H1 (cell line): ENCODE measurements around the gene TECRL. TPM values are rescaled to one million over a fixed set of nuclear protein-coding genes. Genes with fewer than 3 reads are reported as not detected.

Experiments used
- CTCF ChIA-PET: fragments of 300-600 bp; sonication (Branson Sonifier 250); formaldehyde crosslinking; loops from one replicate; lab custom pipeline; 2021; ENCODE audit not compliant: partially characterized antibody; lab: Charles Lee
- POLR2A ChIA-PET: fragments of 300-600 bp; sonication (Branson Sonifier 250); formaldehyde crosslinking; loops from one replicate; lab custom pipeline; 2021; ENCODE audit warnings: inconsistent platforms; ENCODE audit not compliant: partially characterized antibody; lab: Charles Lee
- DNase-seq, 2 experiments: peaks; one replicate each; pipeline versions ENCODE4 v3.0.0 to v3.0.0-alpha.2; 2010 to 2022; ENCODE audit warnings: low spot score in 2 of 2, low read depth in 1 of 2, mixed read lengths in 1 of 2
- FAIRE-seq: peaks from 2 replicates; lab custom pipeline; 2011; peaks lifted over from hg19 to GRCh38; lab: Jason Lieb, UNC
- H2AFZ ChIP-seq: 2 replicates; pipeline ENCODE4 v1.8.1; 2012; ENCODE audit warnings: low read length, inconsistent platforms
- H2AK5ac ChIP-seq: 2 replicates; pipeline ENCODE4 v1.6.1; 2013; ENCODE audit warnings: low read depth, low read length
- H2BK120ac ChIP-seq: replicated peaks from 2 replicates; pipeline ENCODE3; 2013; ENCODE audit warnings: low read depth, low read length, inconsistent platforms
- H2BK12ac ChIP-seq: 2 replicates; pipeline ENCODE4 v1.6.1; 2013; ENCODE audit warnings: low read depth, low read length
- H2BK15ac ChIP-seq: 2 replicates; pipeline ENCODE4 v1.6.1; 2013; ENCODE audit warnings: low read length
- H2BK20ac ChIP-seq: 2 replicates; pipeline ENCODE4 v1.6.1; 2013; ENCODE audit warnings: low read length
- H2BK5ac ChIP-seq: 2 replicates; pipeline ENCODE4 v1.6.1; 2013; ENCODE audit warnings: low read depth, low read length
- H3K14ac ChIP-seq: 2 replicates; pipeline ENCODE4 v1.6.1; 2013; ENCODE audit warnings: inconsistent platforms; ENCODE audit not compliant: insufficient read length
- H3K18ac ChIP-seq: 2 replicates; pipeline ENCODE4 v1.6.1; 2013; ENCODE audit warnings: low read length; ENCODE audit errors: extremely low read depth
- H3K23ac ChIP-seq: 2 replicates; pipeline ENCODE4 v1.6.1; 2013; ENCODE audit warnings: inconsistent platforms; ENCODE audit not compliant: insufficient read length
- H3K23me2 ChIP-seq: 2 replicates; pipeline ENCODE4 v1.6.1; 2013; ENCODE audit warnings: low read depth, low read length
- H3K27ac ChIP-seq: 2 replicates; pipeline ENCODE4 v1.6.1; 2011; ENCODE audit warnings: low read depth, low read length, inconsistent platforms
- H3K27me3 ChIP-seq, 4 experiments: replicated peaks in 1 of 4; 1 replicate in 1 of 4; 2 replicates in 3 of 4; pipeline versions ENCODE4 v1.6.1 to v1.8.1; 2011 to 2013; ENCODE audit warnings: low read length in 3 of 4, mild to moderate bottlenecking in 3 of 4, inconsistent platforms in 2 of 4, mixed read lengths in 2 of 4, moderate library complexity in 1 of 4; ENCODE audit not compliant: control insufficient read depth in 3 of 4, insufficient read depth in 3 of 4; ENCODE audit errors: extremely low read depth in 1 of 4
- H3K36me3 ChIP-seq, 4 experiments: 2 replicates each; pipeline versions ENCODE4 v1.6.1 to v1.8.1; 2011 to 2013; ENCODE audit warnings: mild to moderate bottlenecking in 4 of 4, low read length in 3 of 4, moderate library complexity in 2 of 4, control low read depth in 1 of 4, inconsistent platforms in 1 of 4; ENCODE audit not compliant: insufficient read depth in 4 of 4, control insufficient read depth in 2 of 4
- H3K4ac ChIP-seq: replicated peaks from 2 replicates; pipeline ENCODE3; 2013; ENCODE audit warnings: low read length, low read depth, mixed read lengths, inconsistent platforms; ENCODE audit not compliant: insufficient read length
- H3K4me1 ChIP-seq, 4 experiments: replicated peaks in 1 of 4; 1 replicate in 1 of 4; 2 replicates in 3 of 4; pipeline versions ENCODE4 v1.6.1 to v1.8.1; 2011 to 2013; ENCODE audit warnings: low read length in 3 of 4, inconsistent platforms in 2 of 4, mixed read lengths in 1 of 4; ENCODE audit not compliant: insufficient read depth in 4 of 4, control insufficient read depth in 3 of 4
- H3K4me2 ChIP-seq, 2 experiments: 2 replicates each; pipeline versions ENCODE4 v1.6.1 to v1.8.1; 2011 to 2013; ENCODE audit warnings: low read depth in 2 of 2, low read length in 2 of 2, control low read depth in 1 of 2, inconsistent platforms in 1 of 2, mild to moderate bottlenecking in 1 of 2; ENCODE audit not compliant: insufficient read depth in 1 of 2
- H3K4me3 ChIP-seq, 4 experiments: fragments of 200-600, 300-600 bp in 1 of 4; sonication (generic), shearing (Covaris generic), sonication (Bioruptor Twin) in 1 of 4; 2 replicates each; pipeline versions ENCODE4 v1.5.1 to v1.8.1; 2011 to 2016; ENCODE audit warnings: low read length in 4 of 4, low read depth in 3 of 4, control low read depth in 2 of 4, inconsistent platforms in 2 of 4, mild to moderate bottlenecking in 2 of 4, mixed read lengths in 1 of 4, moderate library complexity in 1 of 4; ENCODE audit not compliant: insufficient read depth in 2 of 4; ENCODE audit errors: extremely low read depth in 1 of 4
- H3K56ac ChIP-seq: replicated peaks from 2 replicates; pipeline ENCODE3; 2013; ENCODE audit warnings: low read depth, mild to moderate bottlenecking, mixed read lengths, low read length, inconsistent platforms; ENCODE audit not compliant: insufficient read length
- H3K79me1 ChIP-seq: 2 replicates; pipeline ENCODE4 v1.6.1; 2013; ENCODE audit warnings: low read depth, low read length, control low read depth
- H3K79me2 ChIP-seq, 2 experiments: 2 replicates each; pipeline versions ENCODE4 v1.6.1 to v1.8.1; 2012 to 2013; ENCODE audit warnings: low read length in 2 of 2, mild to moderate bottlenecking in 2 of 2, inconsistent platforms in 1 of 2; ENCODE audit not compliant: insufficient read depth in 2 of 2, control insufficient read depth in 1 of 2
- H3K9ac ChIP-seq, 4 experiments: replicated peaks in 1 of 4; 1 replicate in 1 of 4; 2 replicates in 3 of 4; pipeline versions ENCODE4 v1.6.1 to v1.8.1; 2011 to 2013; ENCODE audit warnings: low read depth in 3 of 4, low read length in 3 of 4, control low read depth in 2 of 4, mild to moderate bottlenecking in 2 of 4, moderate library complexity in 2 of 4, inconsistent platforms in 1 of 4; ENCODE audit errors: extremely low read depth in 1 of 4
- H3K9me3 ChIP-seq, 2 experiments: 2 replicates each; pipeline versions ENCODE4 v1.6.1 to v1.8.1; 2012 to 2013; ENCODE audit warnings: mild to moderate bottlenecking in 2 of 2, moderate library complexity in 2 of 2, control low read depth in 1 of 2, inconsistent platforms in 1 of 2, low read depth in 1 of 2, low read length in 1 of 2, mixed read lengths in 1 of 2; ENCODE audit not compliant: insufficient read depth in 2 of 2
- H4K20me1 ChIP-seq, 2 experiments: replicated peaks in 1 of 2; 2 replicates each; pipeline versions ENCODE3 to v1.8.1; 2011 to 2013; ENCODE audit warnings: inconsistent platforms in 2 of 2, low read length in 2 of 2, mild to moderate bottlenecking in 1 of 2; ENCODE audit not compliant: insufficient read depth in 2 of 2, control insufficient read depth in 1 of 2
- H4K5ac ChIP-seq: 2 replicates; pipeline ENCODE4 v1.6.1; 2013; ENCODE audit warnings: low read length, low read depth, mixed read lengths, inconsistent platforms; ENCODE audit not compliant: insufficient read length
- H4K8ac ChIP-seq: 2 replicates; pipeline ENCODE4 v1.8.0; 2013; ENCODE audit warnings: mild to moderate bottlenecking, moderate library complexity, low read length, inconsistent platforms; ENCODE audit not compliant: insufficient read depth; ENCODE audit errors: extremely low read depth
- H4K91ac ChIP-seq: replicated peaks from 2 replicates; pipeline ENCODE3; 2013; ENCODE audit warnings: low read length, mixed read lengths, inconsistent platforms; ENCODE audit not compliant: insufficient read length
- CHD7 ChIP-seq: fragments of 300-600 bp; sonication (generic); IDR thresholded peaks from 2 replicates; pipeline ENCODE4 v1.7.1; 2012; ENCODE audit warnings: low read length, moderate library complexity, mild to moderate bottlenecking, inconsistent platforms; ENCODE audit not compliant: insufficient replicate concordance
- WGBS, 2 experiments: shearing (Covaris generic) in 1 of 2; methylation state at CpG; one replicate each; pipeline versions ENCODE4 v1.1.6 to v1.1.7; 2013 to 2015; ENCODE audit warnings: low lambda C conversion rate in 2 of 2, mixed read lengths in 2 of 2, inconsistent platforms in 1 of 2, low coverage in 1 of 2, missing lambda C conversion rate in 1 of 2; ENCODE audit not compliant: insufficient replicate concordance in 2 of 2, insufficient coverage in 1 of 2, insufficient read length in 1 of 2; ENCODE audit errors: extremely low coverage in 1 of 2, missing lambda C conversion rate in 1 of 2; 5-methylcytosine and 5-hydroxymethylcytosine counted together
- polyA plus RNA-seq, 7 experiments: library from polyadenylated mRNA; depleted of rRNA in 3 of 7; stranded (reverse) in 5 of 7; unstranded in 2 of 7; fragments of >200 nt in 5 of 7; fragments of 200-250 nt in 2 of 7; gene quantifications; 1 replicate in 5 of 7; 2 replicates in 1 of 7; 4 replicates in 1 of 7; pipeline versions ENCODE4 v1.2.1 to v1.2.3, GENCODE V29; 2011 to 2013; ENCODE audit warnings: missing spikeins in 2 of 7, mixed read lengths in 2 of 7
- total RNA-seq: library from RNA; stranded (reverse); fragmentation: NEBNext Ultra II Directional; extraction: Animal tissue kit (Norgen Biotek cat#: 25700); gene quantifications from 2 replicates; pipeline ENCODE4 v1.2.1, GENCODE V29; 2021

TECRL gene
- total and polyA plus RNA-seq, 2 of the 8 experiments (the other 6 are each of a cell fraction or from before 2014, with no cell fraction given), result not detected

DNA sequence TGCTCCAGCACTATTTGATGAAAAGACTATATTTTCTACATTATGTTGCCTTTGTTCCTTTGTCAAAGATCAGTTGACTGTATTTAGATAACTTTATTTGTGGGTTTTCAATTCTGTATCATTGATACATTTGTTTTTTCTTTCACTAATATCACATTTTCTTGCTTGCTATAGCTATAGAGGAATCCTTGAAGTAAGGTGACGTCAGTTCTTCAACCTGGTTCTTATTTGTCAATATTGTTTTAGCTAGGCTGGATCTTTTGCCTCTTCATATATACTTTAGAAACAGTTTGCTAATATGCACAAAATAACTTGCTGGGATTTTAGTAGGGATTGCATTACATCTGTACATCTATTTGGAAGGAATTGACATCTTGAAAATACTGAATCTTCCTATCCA is 21.0 kb downstream of the TECRL start:
- H3K27me3 ChIP-seq, result no peaks in the 10 kb centered on the region
- no peak overlapping the region for H3K56ac ChIP-seq
- H2BK12ac ChIP-seq, result no peak overlapping the region
- H4K91ac ChIP-seq, result no peak overlapping the region
- no peaks in the 10 kb centered on the region for H4K20me1 ChIP-seq
- no peak overlapping the region for H3K4me3 ChIP-seq
- no peak overlapping the region for H2AFZ ChIP-seq
- CTCF ChIA-PET, result no interaction called here
- H3K79me1 ChIP-seq, result no peaks in the 10 kb centered on the region
- no peak overlapping the region for H3K4ac ChIP-seq
- H2AK5ac ChIP-seq, result no peak overlapping the region
- POLR2A ChIA-PET, result no interaction called here
- H3K36me3 ChIP-seq, result no peaks in the 10 kb centered on the region
- H4K8ac ChIP-seq, result no peak overlapping the region
- H3K18ac ChIP-seq, result no peak overlapping the region
- no peak overlapping the region for H3K14ac ChIP-seq
- no peak overlapping the region for H2BK5ac ChIP-seq
- H2BK120ac ChIP-seq, result no peak overlapping the region
- no peaks in the 10 kb centered on the region for H3K23me2 ChIP-seq
- H4K5ac ChIP-seq, result no peak overlapping the region
- H2BK15ac ChIP-seq, result no peak overlapping the region
- H3K27ac ChIP-seq, result no peak overlapping the region
- no peaks in the 10 kb centered on the region for H3K9me3 ChIP-seq
- H3K4me1 ChIP-seq, result no peaks in the 10 kb centered on the region
- no peak overlapping the region for H3K9ac ChIP-seq
- H3K23ac ChIP-seq, result no peak overlapping the region
- H3K79me2 ChIP-seq, result no peaks in the 10 kb centered on the region
- WGBS, 2 experiments, result 91% methylated on average over 1 of the region's 1 CpG; no CpG with 5 or more reads in 1 of the 2 experiments
- no peak for FAIRE-seq
- H3K4me2 ChIP-seq, result no peak overlapping the region
- no peak overlapping the region for H2BK20ac ChIP-seq
- no peak for DNase-seq
- TF ChIP-seq CHD7, result no peak
